ENCODE measurements around the gene AKAP8. TPM values are rescaled to one million over a fixed set of nuclear protein-coding genes. Genes with fewer than 3 reads are reported as not detected.

Gene AKAP8
- polyA plus RNA-seq, 1 donor (not counting 4 experiments of a cell fraction or from before 2014, with no cell fraction given), result 18.1 TPM

- H3K9me3 ChIP-seq (ENCODE audit: control insufficient read depth, low read depth, low read length), result no peaks in the 10 kb centered on the region
- no peaks in the 10 kb centered on the region for H3K9me1 ChIP-seq (ENCODE audit: control insufficient read depth, extremely low read depth, insufficient read depth, low read length)
- H3K36me3 ChIP-seq (ENCODE audit: control insufficient read depth in 2 of 2, extremely low read depth in 1 of 2, insufficient read depth in 2 of 2, low read length in 2 of 2), result peaks cover 4 to 5% of the 10 kb centered on the region in 2 experiments
- H3K27ac ChIP-seq (ENCODE audit: control insufficient read depth, insufficient read depth, low read length), result peak overlapping the region; percentile 70
- FAIRE-seq (no peak), DNase-seq (ENCODE audit: low read depth, low spot score) (no peak)
- no peaks in the 10 kb centered on the region for H4K20me1 ChIP-seq (ENCODE audit: control insufficient read depth, extremely low read depth, insufficient read depth, low read length)
- dilution Hi-C loops (cut with MboI; ENCODE audit: extremely low pct_ligation_motif_present, low sequenced_read_pairs), result no loop called here
- H3K4me1 ChIP-seq (ENCODE audit: control insufficient read depth, extremely low read depth, insufficient read depth, low read length), result peaks cover 22% of the 10 kb centered on the region
- H3K4me2 ChIP-seq (ENCODE audit: control insufficient read depth, extremely low read depth, insufficient read depth, low read depth, low read length), result no peak overlapping the region
- H3K4me3 ChIP-seq (ENCODE audit: control insufficient read depth in 2 of 3, extremely low read depth in 1 of 3, insufficient read depth in 2 of 3, low read depth in 1 of 3, low read length in 3 of 3), result no peak overlapping the region
- H2AFZ ChIP-seq (ENCODE audit: control insufficient read depth, low read length), result no peak overlapping the region
- no peaks in the 10 kb centered on the region for H3K27me3 ChIP-seq (ENCODE audit: control insufficient read depth, extremely low read depth, insufficient read depth, low read length)
- no peak overlapping the region for H3K9ac ChIP-seq (ENCODE audit: control insufficient read depth, extremely low read depth, insufficient read depth, low read length)
- H3K79me2 ChIP-seq (ENCODE audit: control insufficient read depth, insufficient read depth, low read length), result peaks cover 30% of the 10 kb centered on the region
- no peak for TF ChIP-seq EZH2 (IDR thresholded peaks at IDR 0.05; ENCODE audit: low read length)
- no peak for TF ChIP-seq CTCF (optimal IDR thresholded peaks at IDR 0.05 in 1 of 3, IDR thresholded peaks at IDR 0.05 in 1 of 3, conservative IDR thresholded peaks at IDR 0.05 in 1 of 3; ENCODE audit: extremely low read depth in 1 of 3, insufficient read depth in 2 of 3, low read length in 3 of 3)
These were observed 1.8 kb upstream of the AKAP8 start for GRCh38 chr19:15381429-15381828.

- no peaks in the 10 kb centered on the region for H3K27me3 ChIP-seq (ENCODE audit: control insufficient read depth, extremely low read depth, insufficient read depth, low read length)
- H3K9ac ChIP-seq (ENCODE audit: control insufficient read depth, extremely low read depth, insufficient read depth, low read length), result peak overlapping the region; percentile 84
- dilution Hi-C loops (cut with MboI; ENCODE audit: extremely low pct_ligation_motif_present, low sequenced_read_pairs), result no loop called here
- peak; percentile 33 for DNase-seq (ENCODE audit: low read depth, low spot score)
- FAIRE-seq, result no peak
- peaks cover 6 to 8% of the 10 kb centered on the region in 2 experiments for H3K36me3 ChIP-seq (ENCODE audit: control insufficient read depth in 2 of 2, extremely low read depth in 1 of 2, insufficient read depth in 2 of 2, low read length in 2 of 2)
- peaks cover under 1% of the 10 kb centered on the region for H4K20me1 ChIP-seq (ENCODE audit: control insufficient read depth, extremely low read depth, insufficient read depth, low read length)
- H3K9me3 ChIP-seq (ENCODE audit: control insufficient read depth, low read depth, low read length), result no peaks in the 10 kb centered on the region
- H3K79me2 ChIP-seq (ENCODE audit: control insufficient read depth, insufficient read depth, low read length), result peaks cover 40% of the 10 kb centered on the region
- H3K4me1 ChIP-seq (ENCODE audit: control insufficient read depth, extremely low read depth, insufficient read depth, low read length), result peaks cover 22% of the 10 kb centered on the region
- peak overlapping the region; percentile 44 to 65 (median 60) for H3K4me3 ChIP-seq (ENCODE audit: control insufficient read depth in 2 of 3, extremely low read depth in 1 of 3, insufficient read depth in 2 of 3, low read depth in 1 of 3, low read length in 3 of 3)
- H3K9me1 ChIP-seq (ENCODE audit: control insufficient read depth, extremely low read depth, insufficient read depth, low read length), result no peaks in the 10 kb centered on the region
- peak overlapping the region; percentile 88 for H3K4me2 ChIP-seq (ENCODE audit: control insufficient read depth, extremely low read depth, insufficient read depth, low read depth, low read length)
- H2AFZ ChIP-seq (ENCODE audit: control insufficient read depth, low read length), result peak overlapping the region; percentile 24
- H3K27ac ChIP-seq (ENCODE audit: control insufficient read depth, insufficient read depth, low read length), result peak overlapping the region; percentile 70
- TF ChIP-seq CTCF (optimal IDR thresholded peaks at IDR 0.05 in 1 of 3, IDR thresholded peaks at IDR 0.05 in 1 of 3, conservative IDR thresholded peaks at IDR 0.05 in 1 of 3; ENCODE audit: extremely low read depth in 1 of 3, insufficient read depth in 2 of 3, low read length in 3 of 3), result peak in 1 of 3 experiments; percentile 3
- no peak for TF ChIP-seq EZH2 (IDR thresholded peaks at IDR 0.05; ENCODE audit: low read length)
These were observed 536 bp upstream of the AKAP8 start for GRCh38 chr19:15379999-15380647.

All from keratinocyte (primary cell).